Measurements from ENCODE around the gene ZNF672. TPM values are rescaled to one million over a fixed set of nuclear protein-coding genes. Genes with fewer than 3 reads are reported as not detected.
A peak's percentile ranks its signal among the peaks of the same experiment; 100 is the strongest.

ZNF672 gene
- total RNA-seq, 2 donors from 2014 or later, result 55.3 to 59.1 TPM

DNA sequence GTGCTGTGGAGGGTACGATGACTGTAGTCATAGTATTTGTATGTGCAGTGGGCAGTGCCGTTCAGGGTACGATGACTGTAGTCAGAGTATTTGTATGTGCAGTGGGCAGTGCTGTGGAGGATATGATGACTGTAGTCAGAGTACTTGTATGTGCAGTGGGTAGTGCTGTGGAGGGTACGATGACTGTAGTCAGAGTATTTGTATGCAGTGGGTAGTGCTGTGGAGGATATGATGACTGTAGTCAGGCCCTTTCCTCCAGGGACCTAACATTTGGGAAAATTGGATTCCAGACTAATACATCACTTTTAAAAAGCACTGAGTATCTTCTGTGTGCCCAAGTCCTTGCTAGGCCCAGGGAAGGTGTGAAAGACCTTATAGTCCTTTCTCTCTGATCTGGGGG is 2.9 kb downstream of the ZNF672 start:
- no peaks in the 10 kb centered on the region for H3K9me3 ChIP-seq
- H3K36me3 ChIP-seq, result peaks cover 12% of the 10 kb centered on the region
- DNase-seq (ENCODE audit: low spot score), result no peak
- TF ChIP-seq, protein P1, sequence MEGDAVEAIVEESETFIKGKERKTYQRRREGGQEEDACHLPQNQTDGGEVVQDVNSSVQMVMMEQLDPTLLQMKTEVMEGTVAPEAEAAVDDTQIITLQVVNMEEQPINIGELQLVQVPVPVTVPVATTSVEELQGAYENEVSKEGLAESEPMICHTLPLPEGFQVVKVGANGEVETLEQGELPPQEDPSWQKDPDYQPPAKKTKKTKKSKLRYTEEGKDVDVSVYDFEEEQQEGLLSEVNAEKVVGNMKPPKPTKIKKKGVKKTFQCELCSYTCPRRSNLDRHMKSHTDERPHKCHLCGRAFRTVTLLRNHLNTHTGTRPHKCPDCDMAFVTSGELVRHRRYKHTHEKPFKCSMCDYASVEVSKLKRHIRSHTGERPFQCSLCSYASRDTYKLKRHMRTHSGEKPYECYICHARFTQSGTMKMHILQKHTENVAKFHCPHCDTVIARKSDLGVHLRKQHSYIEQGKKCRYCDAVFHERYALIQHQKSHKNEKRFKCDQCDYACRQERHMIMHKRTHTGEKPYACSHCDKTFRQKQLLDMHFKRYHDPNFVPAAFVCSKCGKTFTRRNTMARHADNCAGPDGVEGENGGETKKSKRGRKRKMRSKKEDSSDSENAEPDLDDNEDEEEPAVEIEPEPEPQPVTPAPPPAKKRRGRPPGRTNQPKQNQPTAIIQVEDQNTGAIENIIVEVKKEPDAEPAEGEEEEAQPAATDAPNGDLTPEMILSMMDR (IDR thresholded peaks at IDR 0.05), result no peak
- no peaks in the 10 kb centered on the region for H3K27me3 ChIP-seq
- H3K4me1 ChIP-seq, result peaks cover 0 to 54% of the 10 kb centered on the region in 2 donors
- no peak overlapping the region for H3K4me3 ChIP-seq
- peak overlapping the region in 1 of 2 donors; percentile 37 for H3K27ac ChIP-seq

DNA sequence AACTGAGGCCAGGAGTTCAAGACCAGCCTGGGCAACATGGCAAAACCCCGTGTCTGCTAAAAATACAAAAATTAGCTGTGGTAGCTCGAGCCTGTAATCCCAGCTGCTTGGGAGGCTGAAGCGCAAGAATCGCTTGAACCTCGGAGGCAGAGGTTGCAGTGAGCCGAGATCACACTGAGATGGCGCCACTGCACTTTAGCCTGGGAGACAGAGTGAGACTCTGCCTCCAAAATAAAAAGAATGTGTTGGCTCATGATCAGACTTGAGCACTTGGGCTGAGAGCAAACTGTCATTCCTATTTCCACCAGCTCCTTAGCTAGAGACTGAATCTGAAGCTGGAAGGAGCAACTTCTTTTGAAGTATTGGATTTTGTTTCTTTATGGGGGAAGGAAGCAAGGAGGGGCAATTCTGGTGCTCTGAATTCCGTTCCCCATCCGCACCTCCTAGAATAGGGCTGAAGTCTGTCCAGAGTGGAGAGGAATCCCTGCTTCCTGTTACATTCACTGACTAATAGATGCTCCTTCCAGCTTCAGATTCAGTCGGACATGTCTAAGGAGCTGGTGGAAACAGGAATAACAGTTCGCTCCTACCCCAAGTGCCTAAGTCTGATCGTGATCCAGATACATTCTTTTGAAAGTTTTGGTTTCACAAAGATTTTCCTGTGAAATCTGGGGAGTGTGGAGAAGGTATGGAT is 3.8 kb downstream of the ZNF672 start:
- H3K4me3 ChIP-seq, result no peak overlapping the region
- peaks cover 0 to 54% of the 10 kb centered on the region in 2 donors for H3K4me1 ChIP-seq
- H3K27me3 ChIP-seq, result no peaks in the 10 kb centered on the region
- peaks cover 21% of the 10 kb centered on the region for H3K36me3 ChIP-seq
- peak overlapping the region; percentile 37 to 60 for H3K27ac ChIP-seq
- no peaks in the 10 kb centered on the region for H3K9me3 ChIP-seq
- no peak for DNase-seq (ENCODE audit: low spot score)
- TF ChIP-seq, protein P1 (IDR thresholded peaks at IDR 0.05), result peak; percentile 41 to 70

DNA sequence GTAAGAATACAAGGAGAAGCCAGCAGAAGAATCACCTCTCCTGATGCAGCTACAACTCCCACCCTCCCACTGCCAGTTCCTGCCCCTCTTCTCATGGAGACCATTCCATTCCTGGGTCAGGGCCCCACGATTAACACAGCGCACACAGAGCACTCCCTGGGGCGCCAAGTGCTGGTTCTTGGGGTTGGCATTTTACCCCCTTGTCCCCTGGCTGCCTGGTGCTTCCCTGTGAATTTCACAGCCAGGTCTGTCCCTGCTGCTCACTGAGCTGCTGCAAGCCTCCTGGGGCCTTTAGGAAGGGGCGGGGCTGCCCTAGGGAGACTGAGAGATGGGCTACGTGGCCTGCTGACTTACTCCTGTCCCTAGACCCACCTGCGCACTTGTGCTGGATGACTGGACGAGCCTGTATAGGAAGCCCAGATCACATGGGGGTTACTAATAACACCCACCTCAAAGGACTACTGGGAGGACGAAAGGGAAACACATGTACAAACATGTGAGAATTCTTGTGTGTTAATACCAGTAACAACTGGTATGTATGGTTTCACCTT is 4.8 kb downstream of the ZNF672 start:
- Histone ChIP-seq H3K27ac (peak overlapping the region; percentile 18 to 60), H3K9me3 (no peaks in the 10 kb centered on the region), H3K4me1 (peaks cover 0 to 49% of the 10 kb centered on the region in 2 donors), H3K4me3 (no peak overlapping the region), H3K27me3 (no peaks in the 10 kb centered on the region), H3K36me3 (peaks cover 31% of the 10 kb centered on the region)
- DNase-seq (ENCODE audit: low spot score), result no peak
- TF ChIP-seq, protein P1 (IDR thresholded peaks at IDR 0.05), result no peak

DNA sequence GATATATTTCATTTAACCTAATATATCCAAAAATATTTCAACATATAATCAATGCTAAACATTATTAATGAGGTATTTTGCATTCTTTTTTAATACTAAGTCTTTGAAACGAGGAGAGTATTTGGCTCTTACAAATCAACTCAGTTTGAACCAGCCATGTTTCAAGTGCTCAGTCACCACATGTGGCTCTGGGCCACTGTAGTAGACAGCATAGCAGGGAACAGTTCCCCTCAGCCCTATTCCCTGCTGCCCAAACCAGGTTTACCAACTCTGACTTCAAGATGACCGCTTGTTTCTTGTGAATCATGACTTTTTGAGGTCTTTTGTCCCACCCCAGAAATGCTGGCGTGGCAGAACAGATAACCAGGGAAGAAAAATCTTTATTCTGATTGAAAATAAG is 5.7 kb downstream of the ZNF672 start:
- TF ChIP-seq, protein P1 (IDR thresholded peaks at IDR 0.05), result no peak
- Histone ChIP-seq H3K27ac (peak overlapping the region in 1 of 2 donors; percentile 21), H3K4me3 (no peak overlapping the region), H3K27me3 (no peaks in the 10 kb centered on the region), H3K36me3 (peaks cover 40% of the 10 kb centered on the region), H3K9me3 (no peaks in the 10 kb centered on the region), H3K4me1 (peaks cover 0 to 49% of the 10 kb centered on the region in 2 donors)
- no peak for DNase-seq (ENCODE audit: low spot score)

DNA sequence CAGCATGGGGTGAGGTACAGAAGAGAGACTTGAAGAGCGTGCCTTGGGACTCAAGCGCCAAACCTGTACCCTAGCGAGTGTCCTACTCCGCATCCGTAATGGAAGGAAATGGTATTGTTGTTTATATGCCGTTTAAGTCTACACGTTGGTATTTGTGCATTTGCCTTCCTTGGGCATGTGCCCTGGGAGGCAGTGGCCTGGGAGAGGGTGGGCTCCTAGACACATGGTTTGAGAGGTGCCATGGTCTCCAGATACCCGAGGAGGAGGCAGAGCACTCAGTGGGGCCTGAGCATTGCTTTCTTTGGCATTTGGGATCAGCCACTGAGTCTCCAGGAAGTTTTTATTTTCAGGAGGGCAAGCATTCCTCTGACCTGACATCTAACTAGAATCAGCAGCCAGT is 6.5 kb downstream of the ZNF672 start:
- TF ChIP-seq, protein P1 (IDR thresholded peaks at IDR 0.05), result no peak
- H3K4me3 ChIP-seq, result no peak overlapping the region
- no peak overlapping the region for H3K27ac ChIP-seq
- peaks cover 48% of the 10 kb centered on the region for H3K36me3 ChIP-seq
- no peaks in the 10 kb centered on the region for H3K9me3 ChIP-seq
- H3K4me1 ChIP-seq, result peaks cover 0 to 44% of the 10 kb centered on the region in 2 donors
- H3K27me3 ChIP-seq, result no peaks in the 10 kb centered on the region
- DNase-seq (ENCODE audit: low spot score), result no peak

All from right atrium auricular region (tissue), 2 donors.